HG02943 (cell line): ENCODE data around the gene TXNIP.

Experiments
- ATAC-seq: cut with Tn5 transposase; IDR thresholded peaks from one replicate; pipeline ENCODE4 v1.9.1; 2021; ENCODE audit warnings: mild to moderate bottlenecking, low read depth, moderate library complexity; ENCODE audit not compliant: unreplicated experiment

TXNIP gene

DNA sequence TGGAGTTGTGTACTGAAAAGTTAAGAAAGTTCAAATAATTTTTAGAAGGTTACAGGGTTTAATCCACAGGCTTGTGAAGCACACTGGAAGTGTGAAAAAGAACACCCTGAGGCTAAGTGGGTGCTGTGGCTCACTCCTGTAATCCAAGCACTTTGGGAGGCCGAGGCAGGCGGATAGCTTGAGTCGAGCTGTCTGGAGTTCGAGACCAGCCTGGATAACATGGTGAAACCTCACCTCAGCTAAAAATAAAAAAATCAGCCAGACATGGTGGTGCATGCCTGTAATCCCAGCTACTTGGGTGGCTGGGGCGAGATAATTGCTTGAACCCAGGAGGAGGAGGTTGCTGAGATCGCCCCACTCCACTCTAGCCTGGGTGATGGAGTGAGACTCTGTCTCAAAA is 9.8 kb downstream of the TXNIP start:
- no peak for ATAC-seq

DNA sequence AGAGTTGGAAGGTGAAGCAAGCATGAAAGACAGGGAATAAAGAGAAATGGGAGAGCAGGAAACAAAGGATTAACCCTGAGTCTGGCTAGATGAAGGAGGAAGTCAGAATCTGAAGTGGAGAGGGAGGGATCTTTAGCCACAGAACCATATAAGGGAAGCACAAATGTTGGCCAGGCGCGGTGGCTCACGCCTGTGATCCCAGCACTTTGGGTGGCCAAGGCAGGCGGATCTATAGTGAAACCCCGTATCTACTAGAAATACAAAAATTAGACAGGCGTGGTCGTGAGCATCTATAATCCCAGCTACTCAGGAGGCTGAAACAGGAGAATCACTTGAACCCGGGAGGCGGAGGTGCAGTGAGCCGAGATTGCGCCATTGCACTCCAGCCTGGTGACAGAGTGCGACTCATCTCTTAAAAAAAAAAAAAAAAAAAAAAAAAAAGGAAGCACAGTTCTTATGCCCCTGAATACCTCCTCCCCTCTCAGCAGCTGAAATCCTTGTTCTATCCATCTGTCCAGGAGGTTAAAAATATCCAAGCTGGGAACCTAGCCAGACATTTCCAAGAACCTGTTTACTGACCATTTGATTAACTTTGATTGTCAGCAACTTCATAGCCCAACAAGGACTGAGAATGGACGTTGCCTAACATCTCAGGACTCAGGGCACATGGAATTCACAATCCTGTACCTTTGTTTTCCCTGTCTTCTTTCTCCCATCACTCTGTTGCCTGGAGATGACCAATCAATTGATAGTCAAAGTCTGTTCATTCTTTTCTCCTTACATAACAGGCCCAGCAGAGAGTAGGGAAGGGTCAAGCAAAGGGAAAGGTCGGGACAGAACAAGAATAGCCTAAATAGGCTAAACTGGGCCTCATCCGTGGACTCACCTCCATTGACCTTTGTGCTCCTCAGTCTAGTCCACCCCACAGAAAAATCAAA is 10.6 kb downstream of the TXNIP start:
- no peak for ATAC-seq

DNA sequence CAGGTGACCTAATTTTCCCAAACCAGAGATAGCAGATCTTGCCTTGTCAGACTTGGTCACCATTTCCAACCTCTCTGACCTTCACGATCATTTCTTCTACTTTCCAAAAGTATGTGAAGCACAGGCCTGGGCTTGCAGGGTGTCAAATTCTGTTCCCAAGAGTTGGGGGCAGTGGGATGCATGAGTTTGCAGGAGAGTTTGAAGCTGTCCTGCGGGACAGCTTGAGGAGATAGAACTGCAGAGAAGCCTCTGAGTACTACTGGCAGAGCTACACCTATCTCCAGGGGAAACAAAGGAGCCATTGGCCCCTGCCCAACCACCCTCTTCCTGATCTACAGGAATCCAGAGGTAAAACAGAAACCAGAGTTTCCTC is 11.3 kb downstream of the TXNIP start:
- ATAC-seq, result no peak

DNA sequence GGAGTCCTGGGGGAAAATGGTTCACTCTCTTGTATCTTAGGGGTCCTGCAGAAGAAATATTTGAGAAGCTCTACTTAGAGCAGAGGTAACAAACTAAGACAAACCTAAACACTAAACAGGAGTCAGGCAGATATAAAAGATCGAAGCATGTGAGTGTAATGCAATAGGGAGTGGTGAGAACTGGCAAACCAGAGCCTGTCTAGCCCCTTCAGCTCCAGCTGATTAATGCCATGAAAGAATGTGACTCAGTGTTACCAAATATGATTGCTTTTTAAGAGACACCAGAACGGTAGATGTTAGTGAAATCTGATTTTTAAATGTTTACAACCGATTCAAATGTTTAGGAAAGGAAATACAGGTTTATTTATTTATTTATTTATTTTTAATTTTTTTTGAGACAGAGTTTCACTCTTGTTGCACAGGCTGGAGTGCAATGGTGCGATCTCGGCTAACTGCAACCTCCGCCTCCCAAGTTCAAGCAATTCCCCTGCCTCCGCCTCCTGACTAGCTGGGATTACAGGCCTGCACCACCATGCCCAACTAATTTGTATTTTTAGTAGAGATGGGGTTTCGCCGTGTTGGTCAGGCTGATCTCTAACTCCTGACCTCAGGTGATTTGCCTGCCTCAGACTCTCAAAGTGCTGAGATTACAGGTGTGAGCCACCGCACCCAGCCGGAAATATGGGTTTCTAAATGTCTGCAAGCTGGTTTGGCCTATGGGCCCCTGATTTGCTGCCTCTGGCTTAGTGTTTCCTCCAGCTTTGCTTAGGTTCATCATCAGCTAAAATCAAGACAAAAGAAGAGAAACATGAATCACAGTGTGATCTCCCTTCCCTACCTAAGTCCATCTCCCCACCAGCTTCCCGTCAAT is 12.2 kb downstream of the TXNIP start:
- ATAC-seq, result no peak

DNA sequence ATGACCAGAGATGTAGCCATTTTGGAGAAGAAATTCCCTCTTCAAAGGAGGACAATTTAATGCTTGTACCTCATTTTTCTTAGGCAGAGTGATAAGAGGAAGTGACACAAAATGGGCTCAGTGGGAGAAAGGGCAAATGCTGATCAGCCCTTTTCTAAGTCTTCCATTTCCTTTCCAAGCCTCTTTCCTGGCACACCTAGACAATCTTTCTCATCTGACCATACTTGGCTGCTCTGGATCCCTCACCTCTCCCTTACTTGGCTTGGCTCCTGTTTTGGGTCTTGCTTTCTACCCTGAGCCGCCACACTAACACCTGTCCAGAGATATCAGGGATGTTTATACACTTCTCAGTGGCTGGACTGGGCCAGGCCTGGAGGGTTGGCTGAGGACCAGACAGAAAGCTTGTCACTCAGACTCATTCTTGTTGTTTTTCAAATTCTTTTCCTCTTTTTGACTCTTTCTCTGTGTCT is 13.1 kb downstream of the TXNIP start:
- ATAC-seq, result no peak

DNA sequence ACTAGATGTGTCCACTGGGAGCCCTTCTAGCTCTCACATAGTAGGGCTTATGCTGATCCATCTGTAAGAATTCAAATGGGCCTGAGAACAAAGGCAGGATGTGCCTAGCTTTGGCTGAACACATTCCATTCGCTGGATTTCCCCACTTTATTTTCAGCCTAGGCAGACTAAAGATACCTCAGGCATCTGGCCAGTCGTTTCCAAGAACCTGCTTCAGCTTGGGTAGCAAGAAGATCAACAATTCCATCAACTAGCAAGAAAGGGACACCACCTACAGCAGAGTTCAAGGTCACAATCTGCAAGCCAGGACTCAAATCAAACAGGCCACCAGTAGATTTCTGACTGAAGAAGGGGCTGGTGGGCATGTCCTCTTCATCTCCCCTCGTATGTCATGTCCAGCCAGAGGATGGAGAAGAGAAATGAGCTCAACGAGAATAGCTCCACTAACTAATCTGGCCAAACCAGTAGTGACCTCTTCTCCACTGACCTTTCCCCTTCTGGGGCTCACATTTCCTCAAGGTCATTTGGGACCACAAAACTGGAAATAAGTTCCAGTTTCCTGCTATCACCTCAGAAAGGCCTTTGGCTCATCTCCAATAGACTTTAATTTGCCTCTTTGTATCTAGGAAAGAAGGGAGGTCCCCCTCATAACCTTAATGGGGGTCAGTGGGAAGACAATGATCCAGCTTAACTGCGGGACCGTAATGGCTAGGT is 14.2 kb downstream of the TXNIP start:
- ATAC-seq, result no peak

DNA sequence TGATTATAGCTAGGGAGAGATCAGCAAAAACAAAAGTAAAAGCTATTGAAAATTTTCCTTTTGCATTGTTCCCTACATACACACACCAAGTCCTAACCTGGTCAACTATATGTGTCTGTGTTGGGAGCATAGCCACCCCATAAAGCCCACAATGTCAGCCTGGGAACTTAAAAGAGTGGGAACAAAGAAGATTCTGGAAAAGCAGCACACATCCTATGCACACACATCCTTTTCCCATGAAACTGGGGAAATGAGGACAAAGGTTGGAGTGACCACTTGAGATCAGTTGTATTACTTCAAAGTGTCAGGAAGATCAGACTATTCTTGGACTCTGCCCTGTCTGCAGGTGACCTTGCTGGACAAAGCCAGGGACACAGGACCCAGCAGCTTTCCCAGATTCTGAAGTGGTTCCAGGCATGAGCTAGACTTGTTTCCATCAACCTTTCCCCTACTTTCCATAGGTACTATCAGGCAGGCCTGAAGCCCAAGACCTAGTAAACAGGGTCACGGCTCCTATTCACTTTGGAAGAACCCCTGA is 15.9 kb downstream of the TXNIP start:
- no peak for ATAC-seq

DNA sequence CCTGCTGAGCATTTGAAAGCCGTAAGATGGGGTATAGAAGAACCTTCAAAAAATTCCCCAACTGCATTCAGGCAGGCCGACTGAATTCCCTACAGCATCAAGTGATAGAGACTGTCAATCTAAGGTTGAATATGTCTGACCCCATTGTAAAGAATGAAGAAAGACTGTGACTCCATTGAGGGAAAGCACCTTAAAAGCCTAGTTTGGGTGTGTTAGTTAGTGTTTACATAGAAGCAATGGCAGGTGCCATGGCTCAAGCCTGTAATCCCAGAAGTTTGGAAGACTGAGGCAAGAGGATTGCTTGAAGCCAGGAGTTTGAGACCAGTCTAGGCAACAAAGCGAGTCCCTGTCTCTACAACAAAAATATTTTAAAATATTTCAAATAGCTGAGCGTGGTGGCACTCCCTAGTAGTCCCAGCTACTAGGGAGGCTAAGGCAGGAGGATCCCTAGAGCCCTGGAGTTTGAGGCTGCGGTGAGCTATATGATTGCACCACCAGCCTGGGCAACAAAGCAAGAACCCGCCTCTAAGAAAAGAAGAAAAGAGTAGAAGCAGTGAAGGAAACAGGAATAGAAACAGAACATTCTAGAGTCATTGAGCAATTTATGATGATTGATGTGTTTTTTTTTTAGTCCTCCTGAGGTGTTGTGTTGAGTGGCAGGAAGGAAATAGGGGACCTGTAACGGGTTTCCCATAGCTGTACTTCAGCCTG is 16.5 kb downstream of the TXNIP start:
- peak; percentile 6 for ATAC-seq

DNA sequence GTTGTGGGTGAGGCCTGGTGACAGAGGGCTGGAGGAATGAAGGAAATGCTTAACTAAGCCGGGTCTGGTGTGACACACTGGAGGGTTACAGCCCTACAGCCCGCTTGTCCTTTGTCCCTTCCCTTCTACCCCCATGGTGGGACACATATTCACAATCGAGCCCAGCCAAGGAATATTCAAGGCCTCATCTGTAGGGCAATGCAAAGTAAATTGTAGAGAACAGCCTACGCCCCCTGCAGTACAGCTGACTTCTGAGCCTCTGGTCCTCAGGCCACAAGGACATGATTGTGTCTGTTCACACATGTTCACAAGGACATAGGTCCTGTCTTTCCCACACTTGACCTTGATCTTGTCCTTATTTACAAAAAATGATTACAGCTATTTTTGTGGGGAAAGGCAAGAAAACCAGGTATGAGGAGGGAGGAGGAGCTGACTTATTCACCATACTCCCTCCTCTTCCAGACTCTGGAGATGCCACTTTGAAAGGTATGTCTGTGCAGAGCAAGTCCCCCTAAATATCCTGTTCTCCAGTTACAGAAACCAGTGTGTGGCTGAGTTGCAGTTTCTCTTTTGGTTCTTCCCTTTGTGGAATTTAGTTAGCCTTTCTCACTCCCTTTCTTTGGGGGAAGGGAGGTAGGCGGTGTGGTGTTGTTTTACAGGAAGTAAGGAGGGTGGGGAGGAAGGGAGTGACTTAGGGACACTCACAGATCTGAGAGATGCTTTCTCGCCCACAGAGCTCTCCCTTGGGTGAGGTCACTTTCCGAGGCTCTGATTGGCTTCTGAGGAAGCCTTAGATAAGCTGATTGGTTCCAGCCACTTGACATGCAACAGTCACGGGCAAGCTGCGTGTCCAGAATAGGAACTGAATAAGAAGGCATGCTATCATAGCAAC is 17.3 kb downstream of the TXNIP start:
- ATAC-seq, result peak; percentile 86

DNA sequence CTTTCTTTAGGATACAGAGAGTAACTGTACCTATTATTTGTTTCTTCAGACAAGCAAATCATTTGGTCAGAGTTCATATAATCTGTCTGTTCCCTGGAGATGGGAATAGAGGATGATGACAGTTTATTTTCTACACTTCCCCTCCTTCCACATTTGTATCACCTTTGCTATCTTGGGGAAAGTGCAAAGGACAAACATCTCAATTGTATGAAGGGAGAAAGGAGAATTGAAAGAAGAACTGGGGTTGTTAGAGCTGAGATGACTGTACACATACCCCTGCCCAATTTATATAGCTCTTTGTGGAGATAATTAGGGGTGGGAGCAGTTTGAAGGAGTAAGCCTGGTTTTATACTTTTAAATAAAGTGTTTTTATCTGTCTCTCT is 17.9 kb downstream of the TXNIP start:
- no peak for ATAC-seq

DNA sequence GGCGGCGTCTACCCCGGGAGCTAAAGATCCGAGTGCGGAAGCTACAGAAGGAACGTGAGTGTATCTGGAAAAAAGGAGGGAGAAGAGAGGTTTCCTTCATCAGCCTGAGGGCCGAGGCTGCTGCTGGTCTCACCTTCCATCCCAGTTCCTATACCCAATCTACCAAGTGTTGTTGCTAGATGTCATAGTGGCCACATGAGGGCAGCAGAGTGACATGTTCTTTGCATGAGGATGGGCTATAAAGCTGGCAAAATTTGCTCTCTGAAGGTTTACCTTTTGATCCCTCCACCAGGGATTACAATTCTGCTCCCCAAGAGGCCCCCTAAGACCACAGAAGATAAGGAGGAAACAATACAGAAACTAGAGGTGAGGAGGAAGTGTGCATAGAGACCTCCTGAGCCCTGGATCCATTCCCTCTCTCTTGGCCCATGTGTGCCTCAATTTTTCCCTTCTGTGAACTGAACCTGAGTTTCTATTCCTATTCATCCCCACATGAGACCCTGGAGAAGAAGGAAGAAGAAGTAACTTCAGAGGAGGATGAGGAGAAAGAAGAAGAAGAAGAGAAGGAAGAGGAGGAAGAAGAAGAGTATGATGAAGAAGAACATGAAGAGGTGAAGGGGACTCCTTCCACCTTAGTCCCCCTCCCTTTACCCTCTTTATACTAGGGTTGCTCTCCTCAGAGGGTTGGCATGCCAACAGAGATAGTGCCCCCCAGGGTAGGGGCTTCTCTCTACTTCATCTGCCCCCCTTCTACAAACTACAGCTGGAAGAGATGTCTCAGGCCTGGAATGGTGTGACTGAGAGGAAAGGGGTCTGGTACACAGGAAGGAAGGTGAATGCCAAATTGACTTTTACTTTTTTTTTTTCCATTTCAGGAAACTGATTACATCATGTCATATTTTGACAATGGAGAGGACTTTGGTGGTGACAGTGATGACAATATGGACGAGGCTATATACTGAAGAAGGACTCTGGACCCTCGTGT is 18.6 kb downstream of the TXNIP start:
- no peak for ATAC-seq

DNA sequence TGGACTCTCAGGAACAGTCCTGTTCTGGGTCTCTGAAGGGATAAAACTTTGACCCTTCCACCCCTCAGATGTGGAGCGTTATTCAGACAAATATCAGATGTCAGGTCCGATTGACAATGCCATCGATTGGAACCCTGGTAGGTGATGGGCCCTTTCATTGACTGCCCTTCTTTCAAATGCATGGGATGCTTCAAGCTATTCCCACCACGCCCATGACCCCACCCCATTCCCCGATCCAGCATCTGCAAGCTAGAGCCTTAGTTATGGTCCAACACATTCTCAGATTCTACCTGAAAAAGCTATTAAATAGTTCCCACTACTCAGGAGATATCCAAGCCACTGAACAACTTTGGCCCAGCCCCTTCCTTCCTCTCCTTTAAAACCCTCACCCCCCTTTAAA is 19.4 kb downstream of the TXNIP start:
- ATAC-seq, result no peak

DNA sequence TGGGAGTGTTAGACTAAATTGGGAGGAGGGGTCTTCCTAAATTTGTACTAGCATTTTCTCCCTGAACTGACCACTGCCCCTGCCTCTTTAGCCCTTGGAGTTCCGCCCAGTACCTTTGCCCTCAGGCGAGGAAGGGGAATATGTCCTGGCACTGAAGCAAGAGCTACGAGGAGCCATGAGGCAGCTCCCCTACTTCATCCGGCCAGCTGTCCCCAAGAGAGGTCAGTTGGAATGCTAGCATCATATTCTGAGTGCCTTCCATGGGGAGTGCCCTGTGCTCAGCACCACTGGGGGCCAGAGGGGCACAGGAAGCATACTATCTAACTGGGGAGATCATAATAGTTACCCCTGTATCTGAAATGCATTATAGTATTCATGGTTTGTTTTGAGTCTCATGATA is 21.2 kb downstream of the TXNIP start:
- ATAC-seq, result no peak

DNA sequence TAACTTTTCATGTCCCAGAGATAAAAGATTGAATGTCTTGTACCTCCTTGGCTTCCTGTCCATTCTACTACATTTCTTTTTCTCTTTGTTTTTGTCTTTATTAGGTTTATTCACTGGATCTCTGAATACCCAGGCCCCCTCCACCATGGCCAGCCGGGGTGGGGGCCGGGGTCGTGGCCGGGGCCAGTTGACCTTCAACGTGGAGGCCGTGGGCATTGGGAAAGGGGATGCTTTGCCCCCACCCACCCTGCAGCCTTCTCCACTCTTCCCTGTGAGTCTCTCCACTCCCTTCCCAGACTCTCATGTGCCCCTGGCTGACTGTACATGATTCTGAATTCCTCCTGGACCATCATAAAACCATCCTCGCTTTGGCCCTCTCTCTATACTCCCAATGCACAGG is 21.7 kb downstream of the TXNIP start:
- ATAC-seq, result no peak

DNA sequence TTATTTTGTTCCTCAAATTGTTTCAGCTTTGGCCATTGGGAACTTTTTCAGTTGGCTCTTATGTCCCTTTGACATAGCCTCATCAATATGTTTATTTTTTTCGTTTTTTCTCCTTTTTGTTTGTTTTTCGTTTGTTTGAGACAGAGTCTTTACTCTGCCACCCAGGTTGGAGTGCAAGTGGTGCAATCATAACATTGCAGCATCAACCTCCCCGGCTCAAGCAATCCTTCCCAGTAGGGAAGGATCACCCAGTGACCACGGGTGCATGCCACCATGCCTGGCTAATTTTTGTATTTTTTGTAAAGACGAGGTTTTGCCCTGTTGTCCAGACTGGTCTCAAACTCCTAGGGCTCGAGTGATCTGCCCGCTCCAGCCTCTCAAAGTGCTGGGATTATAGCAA is 23.8 kb downstream of the TXNIP start:
- no peak for ATAC-seq

DNA sequence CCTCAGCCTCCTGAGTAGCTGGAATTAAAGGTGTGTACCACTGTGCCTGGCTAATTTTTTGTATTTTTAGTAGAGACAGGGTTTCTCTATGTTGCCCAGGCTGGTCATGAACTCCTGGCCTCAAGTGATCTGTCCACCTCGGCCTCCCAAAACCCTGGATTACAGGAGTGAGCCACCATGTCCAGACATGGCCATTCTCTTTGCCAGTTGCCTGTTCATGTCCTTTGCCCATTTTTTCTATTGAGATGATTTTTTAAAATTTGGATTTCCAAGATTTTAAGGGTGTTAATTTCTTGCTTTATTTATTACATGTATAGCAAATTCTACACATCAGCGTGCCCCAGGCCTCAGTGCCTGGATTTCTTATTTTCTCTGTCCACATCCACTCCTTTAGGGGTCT is 29.1 kb downstream of the TXNIP start:
- no peak for ATAC-seq

DNA sequence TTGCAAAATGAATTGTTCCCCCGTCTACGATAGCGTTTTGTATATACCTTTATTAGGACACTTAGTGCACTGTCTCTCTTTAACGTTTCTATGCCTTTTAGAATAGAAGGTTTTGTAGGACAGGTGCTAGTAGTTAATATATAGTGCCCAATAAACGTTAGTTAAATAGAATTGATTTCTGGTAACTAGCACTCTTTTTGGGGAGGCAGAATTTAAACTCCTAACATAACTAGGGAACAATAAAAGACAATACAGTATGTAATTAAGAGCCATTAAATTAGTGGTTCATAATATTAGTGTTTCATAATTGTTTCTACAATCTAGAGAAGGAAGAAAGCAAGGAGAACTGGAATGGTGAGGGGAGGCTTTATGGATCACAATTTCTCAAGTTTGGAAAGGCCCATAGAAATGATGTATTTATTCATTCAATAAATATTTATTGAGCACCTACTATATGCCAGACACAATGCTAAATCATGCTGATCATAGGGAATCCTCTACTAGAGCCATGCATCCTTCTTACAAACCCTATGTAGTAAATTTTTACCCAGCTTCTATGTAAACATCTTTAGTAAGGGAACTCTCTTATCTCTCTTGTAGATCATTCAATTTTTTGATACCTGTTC is 31.1 kb downstream of the TXNIP start:
- ATAC-seq, result no peak
